GM19452 (cell line): ENCODE measurements around the gene TRPM2.

ENCODE experiments used
- ATAC-seq: cut with Tn5 transposase; IDR thresholded peaks from one replicate; pipeline ENCODE4 v1.9.1; 2021; ENCODE audit not compliant: unreplicated experiment

TRPM2 gene

GRCh38 chr21:44353191-44353970 lies at the start of gene TRPM2:
TSS of gene TRPM2 (plus strand) at chr21:44353621. CDS start at chr21:44353701, 80 bp downstream.
- peak; percentile 53 for ATAC-seq

- ATAC-seq: no peak
These were observed 49.3 kb upstream of the TRPM2 start for GRCh38 chr21:44304011-44304616.

GRCh38 chr21:44304877-44305293 lies 48.5 kb upstream of the TRPM2 start:
- ATAC-seq: no peak

DNA sequence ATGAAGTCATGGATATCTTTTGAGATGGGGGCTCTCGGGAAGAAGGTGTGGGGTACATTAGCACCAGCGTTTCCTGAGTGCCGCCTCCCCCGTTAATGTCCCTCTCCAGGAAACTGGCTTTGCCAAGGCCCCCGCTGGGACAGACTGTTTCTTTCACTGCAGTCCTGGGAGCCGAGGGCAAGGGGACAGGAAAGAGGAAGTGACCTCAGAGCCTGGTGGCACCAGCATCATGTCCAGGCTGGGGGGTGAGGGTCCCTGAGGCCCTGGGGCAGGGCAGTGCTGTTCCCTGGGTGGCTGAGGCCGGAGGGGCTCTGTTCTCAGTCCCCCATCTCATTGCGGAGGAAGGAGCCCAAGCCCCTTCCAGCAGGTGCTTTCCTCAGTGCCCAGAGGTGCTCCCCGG lies 47.7 kb upstream of the TRPM2 start:
- no peak for ATAC-seq

DNA sequence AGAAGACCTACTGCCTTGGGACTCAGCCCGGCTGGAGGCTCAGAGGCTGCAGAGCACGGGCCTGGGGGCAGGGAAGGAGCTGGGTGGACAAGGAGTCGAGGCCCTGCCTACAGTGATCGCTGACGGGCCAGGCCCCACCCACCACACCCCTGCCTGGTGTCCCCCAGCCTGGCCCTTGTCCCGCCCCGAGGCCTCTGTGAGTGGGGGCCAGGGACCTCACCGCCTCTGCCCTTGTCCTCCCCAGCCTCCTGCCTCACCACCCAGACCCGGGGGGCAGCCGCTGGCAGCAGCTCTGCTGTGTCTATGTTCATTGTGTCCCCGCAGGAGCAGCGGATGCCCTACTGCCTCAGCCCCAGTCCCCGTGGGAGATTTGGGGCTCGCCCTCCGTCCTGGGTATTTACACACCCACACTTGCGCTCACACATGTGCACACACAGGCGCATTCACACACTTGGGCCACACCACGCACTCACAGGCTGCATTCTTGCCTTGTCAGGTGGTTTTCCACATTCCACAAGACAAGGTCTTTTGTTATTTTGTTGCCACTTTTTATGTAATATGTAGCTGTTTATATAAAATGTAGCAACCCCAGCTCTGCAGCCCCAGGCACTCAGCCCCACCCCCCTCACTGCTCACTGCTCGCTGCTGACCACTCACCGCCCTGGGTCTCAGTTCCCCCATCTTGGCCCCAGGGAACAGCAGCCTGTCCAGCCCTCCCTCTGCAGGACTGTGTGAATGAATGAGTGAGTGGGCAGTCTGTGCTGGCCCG lies 46.3 kb upstream of the TRPM2 start:
- ATAC-seq: no peak

GRCh38 chr21:44310628-44311507 lies 42.6 kb upstream of the TRPM2 start:
- ATAC-seq: no peak

DNA sequence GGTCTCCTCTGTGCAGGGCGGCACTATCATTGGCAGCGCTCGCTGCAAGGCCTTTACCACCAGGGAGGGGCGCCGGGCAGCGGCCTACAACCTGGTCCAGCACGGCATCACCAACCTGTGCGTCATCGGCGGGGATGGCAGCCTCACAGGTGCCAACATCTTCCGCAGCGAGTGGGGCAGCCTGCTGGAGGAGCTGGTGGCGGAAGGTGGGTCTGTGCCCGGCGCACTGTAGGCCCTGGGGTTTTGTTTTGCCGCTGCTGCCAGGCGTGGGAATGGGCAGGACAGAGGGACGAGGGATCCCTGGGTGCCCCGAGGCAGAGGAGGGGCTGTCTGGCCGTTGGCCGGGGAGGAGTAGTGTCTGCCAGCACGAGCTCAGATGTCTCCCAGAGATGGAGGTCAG lies 41.3 kb upstream of the TRPM2 start:
- ATAC-seq: no peak

DNA sequence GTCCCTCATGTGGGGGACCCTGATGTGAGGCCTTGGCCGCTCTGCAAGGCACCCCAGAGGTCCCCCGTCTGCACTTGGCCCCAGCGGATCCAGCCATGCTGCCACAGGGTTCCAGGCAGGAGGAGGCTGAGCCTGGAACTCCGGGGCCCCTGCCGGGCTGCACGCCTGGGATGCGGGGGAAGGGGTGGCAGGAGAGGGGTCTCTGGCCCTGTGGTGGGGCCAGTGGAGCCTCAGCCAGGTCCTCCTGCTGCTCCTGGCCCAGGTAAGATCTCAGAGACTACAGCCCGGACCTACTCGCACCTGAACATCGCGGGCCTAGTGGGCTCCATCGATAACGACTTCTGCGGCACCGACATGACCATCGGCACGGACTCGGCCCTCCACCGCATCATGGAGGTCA lies 40.7 kb upstream of the TRPM2 start:
- ATAC-seq: no peak

DNA sequence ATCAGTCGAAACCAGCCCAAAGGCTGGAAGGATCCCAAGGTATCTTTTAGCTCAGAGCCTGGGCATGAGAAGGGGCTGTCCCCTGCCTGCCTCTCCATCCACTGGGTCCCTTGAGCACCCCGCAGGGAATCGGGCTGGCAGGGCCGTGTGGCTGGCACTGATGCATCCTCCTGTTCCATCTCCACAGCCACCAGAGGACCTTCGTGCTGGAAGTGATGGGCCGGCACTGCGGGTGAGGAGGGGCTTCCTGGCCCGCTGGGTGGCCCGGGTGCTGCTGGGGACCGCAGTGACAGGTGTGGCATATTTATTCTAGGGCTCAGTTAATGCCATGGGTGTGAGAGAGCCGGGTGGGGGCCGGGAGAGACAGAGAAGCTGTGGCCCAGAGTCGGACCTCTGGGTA lies 40.0 kb upstream of the TRPM2 start:
- no peak for ATAC-seq

DNA sequence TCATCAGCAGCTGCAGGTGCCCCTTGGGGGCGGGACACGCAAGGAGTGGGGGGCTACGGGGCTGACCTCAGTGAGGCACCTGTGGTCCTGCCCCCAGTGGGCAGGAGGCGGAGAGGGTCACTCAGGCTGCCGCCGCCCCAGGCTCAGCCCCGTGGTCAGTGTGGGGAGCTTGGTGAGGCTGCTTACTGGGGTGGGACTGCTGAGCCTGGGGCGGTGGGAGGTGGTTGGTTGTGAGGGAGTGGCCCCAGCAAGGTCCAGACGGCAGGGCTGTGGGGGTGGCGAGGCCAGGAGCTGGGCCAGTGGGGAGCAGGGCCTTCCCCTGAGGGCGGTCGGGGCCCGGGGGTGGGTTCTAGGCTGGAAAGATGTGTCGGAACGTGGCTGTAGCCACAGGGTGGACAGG lies 39.3 kb upstream of the TRPM2 start:
- ATAC-seq: no peak

DNA sequence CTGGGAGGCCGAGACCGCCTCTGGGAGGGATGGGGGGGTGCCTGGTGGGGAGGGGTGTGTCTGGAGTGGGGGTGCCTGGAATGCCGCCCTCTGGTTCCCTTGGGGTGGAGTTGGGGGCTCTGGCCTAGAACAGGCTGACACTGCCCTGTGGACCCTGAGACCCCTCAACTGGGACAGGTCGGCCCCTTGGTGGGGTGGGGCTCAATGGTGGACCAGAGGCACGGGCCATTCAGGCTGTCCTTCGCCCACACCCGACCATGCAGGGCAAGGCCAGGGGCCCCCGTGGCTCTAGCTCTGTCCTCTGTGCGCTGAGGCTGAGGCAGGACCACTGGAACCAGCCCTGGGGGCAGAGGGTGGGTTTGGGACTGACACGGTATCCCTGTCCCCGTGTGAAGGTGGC lies 38.9 kb upstream of the TRPM2 start:
- no peak for ATAC-seq

DNA sequence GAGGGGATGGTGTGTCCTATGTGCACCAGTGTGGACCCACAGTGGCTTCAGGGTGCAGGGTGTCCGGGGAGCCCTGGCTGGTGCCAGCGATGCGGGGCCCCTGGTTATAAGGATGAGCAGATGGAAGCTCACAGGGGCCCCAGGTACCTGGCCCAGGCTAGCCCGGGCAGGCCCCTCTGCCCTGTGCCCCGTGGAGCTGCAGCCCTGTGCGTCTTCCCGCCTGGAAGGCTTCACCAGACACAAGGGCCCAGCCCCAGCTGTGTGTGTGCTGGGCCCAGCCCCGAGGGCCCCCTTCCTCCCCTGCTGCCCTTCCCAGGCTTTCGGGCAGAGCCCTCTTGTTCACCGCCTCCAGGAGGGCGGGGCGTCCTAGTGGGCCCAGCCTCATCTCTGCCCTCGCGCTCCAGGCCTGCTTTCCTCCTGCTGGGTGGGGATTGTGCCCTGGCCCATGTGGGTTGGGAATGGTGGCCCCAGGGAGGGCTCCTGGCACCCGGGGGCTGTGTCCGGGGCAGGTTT lies 37.7 kb upstream of the TRPM2 start:
- no peak for ATAC-seq

DNA sequence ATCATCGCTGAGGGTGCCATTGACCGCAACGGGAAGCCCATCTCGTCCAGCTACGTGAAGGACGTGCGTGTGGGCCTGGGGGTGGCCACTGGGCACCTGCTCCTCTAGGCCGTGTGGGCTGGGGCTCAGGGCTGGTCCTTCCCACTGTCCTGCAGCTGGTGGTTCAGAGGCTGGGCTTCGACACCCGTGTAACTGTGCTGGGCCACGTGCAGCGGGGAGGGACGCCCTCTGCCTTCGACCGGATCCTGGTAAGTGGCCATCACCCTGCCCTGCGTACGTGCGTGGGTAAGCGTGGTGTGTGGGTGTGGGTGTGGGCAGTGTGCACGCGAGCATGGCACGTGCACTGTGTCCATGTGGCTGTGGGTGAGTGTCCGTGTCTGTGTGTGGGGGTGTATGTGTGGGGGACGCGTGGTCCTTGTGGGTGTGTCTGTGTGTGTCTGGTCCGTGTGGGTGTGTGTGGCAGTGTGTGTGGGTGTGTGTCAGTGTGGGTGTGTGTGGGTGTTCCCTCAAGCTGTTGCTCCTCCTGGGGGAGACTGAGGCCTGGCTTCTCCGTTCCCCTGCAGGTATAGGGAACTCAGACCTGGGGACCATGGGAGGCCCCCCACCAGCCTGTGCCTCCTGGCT lies 37.0 kb upstream of the TRPM2 start:
- ATAC-seq: no peak

- ATAC-seq: no peak
These were observed 36.1 kb upstream of the TRPM2 start for GRCh38 chr21:44317241-44317782.

- no peak for ATAC-seq
These were observed 35.5 kb upstream of the TRPM2 start for GRCh38 chr21:44317871-44318270.

- no peak for ATAC-seq
These were observed 34.7 kb upstream of the TRPM2 start for GRCh38 chr21:44318489-44319285.

- no peak for ATAC-seq
These were observed 33.9 kb upstream of the TRPM2 start for GRCh38 chr21:44319407-44320065.

GRCh38 chr21:44320847-44321246 lies 32.6 kb upstream of the TRPM2 start:
- ATAC-seq: no peak
